Measurements from ENCODE around the gene SPTBN1.

The SPTBN1 gene

GRCh38 chr2:54651291-54651690, 195.2 kb downstream of the SPTBN1 start:
- Histone ChIP-seq H3K36me3 (ENCODE audit: control insufficient read depth in 1 of 2, insufficient read depth in 2 of 2, low read length in 2 of 2) (peaks cover 29 to 56% of the 10 kb centered on the region in 2 experiments), H3K79me2 (ENCODE audit: control insufficient read depth, insufficient read depth, low read length, poor library complexity) (no peaks in the 10 kb centered on the region), H2AFZ (ENCODE audit: insufficient read depth, low read length, poor library complexity) (no peak overlapping the region), H3K14ac (ENCODE audit: low read length) (no peak overlapping the region), H2BK120ac (ENCODE audit: insufficient read depth, low read length, poor library complexity) (no peak overlapping the region), H3K18ac (ENCODE audit: low read length) (no peak overlapping the region), H3K4me1 (ENCODE audit: control insufficient read depth in 1 of 2, insufficient read depth in 2 of 2, low read length in 2 of 2) (peaks cover 5 to 11% of the 10 kb centered on the region in 2 experiments), H3K4me3 (ENCODE audit: low read depth, low read length) (no peak overlapping the region), H3K79me1 (ENCODE audit: low read length) (peaks cover 3% of the 10 kb centered on the region), H4K8ac (ENCODE audit: low read depth, low read length) (no peak overlapping the region), H4K12ac (ENCODE audit: low read depth, low read length) (no peak overlapping the region), H3K4ac (ENCODE audit: low read depth, low read length) (no peak overlapping the region), H3K27ac (ENCODE audit: low read depth, low read length) (no peak overlapping the region), H3K23ac (ENCODE audit: low read length) (no peak overlapping the region), H3K4me2 (ENCODE audit: low read length) (no peak overlapping the region), H3K9me3 (ENCODE audit: insufficient read depth, low read depth, low read length) (no peaks in the 10 kb centered on the region), H2BK12ac (ENCODE audit: low read length) (no peak overlapping the region), H2AK5ac (ENCODE audit: low read length) (no peak overlapping the region), H3K27me3 (ENCODE audit: insufficient read depth, low read length) (no peaks in the 10 kb centered on the region), H4K91ac (ENCODE audit: low read depth, low read length) (no peak overlapping the region), H3K9ac (ENCODE audit: low read length) (no peak overlapping the region), H2BK5ac (ENCODE audit: low read depth, low read length, poor library complexity) (no peak overlapping the region)
- DNase-seq: no peak
- no CpG with 5 or more reads among the region's 5 CpGs for WGBS (ENCODE audit: extremely low coverage, insufficient coverage, insufficient read length)

GRCh38 chr2:54652540-54652939, 196.4 kb downstream of the SPTBN1 start:
- no peaks in the 10 kb centered on the region for H3K79me1 ChIP-seq (ENCODE audit: low read length)
- H3K36me3 ChIP-seq (ENCODE audit: control insufficient read depth in 1 of 2, insufficient read depth in 2 of 2, low read length in 2 of 2): peaks cover 30 to 54% of the 10 kb centered on the region in 2 experiments
- H3K14ac ChIP-seq (ENCODE audit: low read length): no peak overlapping the region
- no peak overlapping the region for H4K8ac ChIP-seq (ENCODE audit: low read depth, low read length)
- peaks cover 0 to 6% of the 10 kb centered on the region in 2 experiments for H3K4me1 ChIP-seq (ENCODE audit: control insufficient read depth in 1 of 2, insufficient read depth in 2 of 2, low read length in 2 of 2)
- H3K4ac ChIP-seq (ENCODE audit: low read depth, low read length): no peak overlapping the region
- H4K12ac ChIP-seq (ENCODE audit: low read depth, low read length): no peak overlapping the region
- H3K79me2 ChIP-seq (ENCODE audit: control insufficient read depth, insufficient read depth, low read length, poor library complexity): no peaks in the 10 kb centered on the region
- no peaks in the 10 kb centered on the region for H3K9me3 ChIP-seq (ENCODE audit: insufficient read depth, low read depth, low read length)
- no peak overlapping the region for H2BK12ac ChIP-seq (ENCODE audit: low read length)
- no peak overlapping the region for H3K4me3 ChIP-seq (ENCODE audit: low read depth, low read length)
- H3K27ac ChIP-seq (ENCODE audit: low read depth, low read length): no peak overlapping the region
- H3K23ac ChIP-seq (ENCODE audit: low read length): no peak overlapping the region
- no CpG with 5 or more reads among the region's 1 CpG for WGBS (ENCODE audit: extremely low coverage, insufficient coverage, insufficient read length)
- H3K18ac ChIP-seq (ENCODE audit: low read length): no peak overlapping the region
- DNase-seq: no peak
- H2BK5ac ChIP-seq (ENCODE audit: low read depth, low read length, poor library complexity): no peak overlapping the region
- no peak overlapping the region for H2AK5ac ChIP-seq (ENCODE audit: low read length)
- H2BK120ac ChIP-seq (ENCODE audit: insufficient read depth, low read length, poor library complexity): no peak overlapping the region
- no peak overlapping the region for H4K91ac ChIP-seq (ENCODE audit: low read depth, low read length)
- no peak overlapping the region for H3K4me2 ChIP-seq (ENCODE audit: low read length)
- no peak overlapping the region for H2AFZ ChIP-seq (ENCODE audit: insufficient read depth, low read length, poor library complexity)
- no peaks in the 10 kb centered on the region for H3K27me3 ChIP-seq (ENCODE audit: insufficient read depth, low read length)
- no peak overlapping the region for H3K9ac ChIP-seq (ENCODE audit: low read length)

- Histone ChIP-seq H2AK5ac (ENCODE audit: low read length) (no peak overlapping the region), H3K79me2 (ENCODE audit: control insufficient read depth, insufficient read depth, low read length, poor library complexity) (no peaks in the 10 kb centered on the region), H2BK5ac (ENCODE audit: low read depth, low read length, poor library complexity) (no peak overlapping the region), H2BK120ac (ENCODE audit: insufficient read depth, low read length, poor library complexity) (no peak overlapping the region), H4K12ac (ENCODE audit: low read depth, low read length) (no peak overlapping the region), H2AFZ (ENCODE audit: insufficient read depth, low read length, poor library complexity) (no peak overlapping the region), H3K4me2 (ENCODE audit: low read length) (no peak overlapping the region), H4K91ac (ENCODE audit: low read depth, low read length) (no peak overlapping the region), H3K9me3 (ENCODE audit: insufficient read depth, low read depth, low read length) (no peaks in the 10 kb centered on the region), H3K18ac (ENCODE audit: low read length) (peak overlapping the region; percentile 22), H3K23ac (ENCODE audit: low read length) (no peak overlapping the region), H4K8ac (ENCODE audit: low read depth, low read length) (no peak overlapping the region), H3K36me3 (ENCODE audit: control insufficient read depth in 1 of 2, insufficient read depth in 2 of 2, low read length in 2 of 2) (peaks cover 29 to 51% of the 10 kb centered on the region in 2 experiments), H3K9ac (ENCODE audit: low read length) (no peak overlapping the region), H3K4me1 (ENCODE audit: control insufficient read depth in 1 of 2, insufficient read depth in 2 of 2, low read length in 2 of 2) (peaks cover 6 to 12% of the 10 kb centered on the region in 2 experiments), H3K4me3 (ENCODE audit: low read depth, low read length) (no peak overlapping the region), H2BK12ac (ENCODE audit: low read length) (no peak overlapping the region), H3K4ac (ENCODE audit: low read depth, low read length) (no peak overlapping the region), H3K27ac (ENCODE audit: low read depth, low read length) (no peak overlapping the region), H3K27me3 (ENCODE audit: insufficient read depth, low read length) (no peaks in the 10 kb centered on the region), H3K14ac (ENCODE audit: low read length) (no peak overlapping the region), H3K79me1 (ENCODE audit: low read length) (peaks cover 4% of the 10 kb centered on the region)
- no CpG with 5 or more reads among the region's 26 CpGs for WGBS (ENCODE audit: extremely low coverage, insufficient coverage, insufficient read length)
- no peak for DNase-seq
Observed at GRCh38 chr2:54653572-54654204, 197.6 kb downstream of the SPTBN1 start.

GRCh38 chr2:54655046-54655809, 199.1 kb downstream of the SPTBN1 start:
- H2AFZ ChIP-seq (ENCODE audit: insufficient read depth, low read length, poor library complexity): no peak overlapping the region
- no peak overlapping the region for H2BK5ac ChIP-seq (ENCODE audit: low read depth, low read length, poor library complexity)
- H4K8ac ChIP-seq (ENCODE audit: low read depth, low read length): no peak overlapping the region
- no peaks in the 10 kb centered on the region for H3K27me3 ChIP-seq (ENCODE audit: insufficient read depth, low read length)
- no peak overlapping the region for H3K4me2 ChIP-seq (ENCODE audit: low read length)
- H3K36me3 ChIP-seq (ENCODE audit: control insufficient read depth in 1 of 2, insufficient read depth in 2 of 2, low read length in 2 of 2): peaks cover 19 to 44% of the 10 kb centered on the region in 2 experiments
- no peak overlapping the region for H3K4ac ChIP-seq (ENCODE audit: low read depth, low read length)
- no peaks in the 10 kb centered on the region for H3K9me3 ChIP-seq (ENCODE audit: insufficient read depth, low read depth, low read length)
- H2BK120ac ChIP-seq (ENCODE audit: insufficient read depth, low read length, poor library complexity): no peak overlapping the region
- no CpG with 5 or more reads among the region's 14 CpGs for WGBS (ENCODE audit: extremely low coverage, insufficient coverage, insufficient read length)
- H3K4me3 ChIP-seq (ENCODE audit: low read depth, low read length): no peak overlapping the region
- no peak for DNase-seq
- H3K4me1 ChIP-seq (ENCODE audit: control insufficient read depth in 1 of 2, insufficient read depth in 2 of 2, low read length in 2 of 2): peaks cover 9 to 18% of the 10 kb centered on the region in 2 experiments
- H3K14ac ChIP-seq (ENCODE audit: low read length): no peak overlapping the region
- H3K27ac ChIP-seq (ENCODE audit: low read depth, low read length): no peak overlapping the region
- no peak overlapping the region for H3K9ac ChIP-seq (ENCODE audit: low read length)
- H3K79me2 ChIP-seq (ENCODE audit: control insufficient read depth, insufficient read depth, low read length, poor library complexity): peaks cover 2% of the 10 kb centered on the region
- peaks cover 8% of the 10 kb centered on the region for H3K79me1 ChIP-seq (ENCODE audit: low read length)
- H4K12ac ChIP-seq (ENCODE audit: low read depth, low read length): no peak overlapping the region
- H2BK12ac ChIP-seq (ENCODE audit: low read length): no peak overlapping the region
- no peak overlapping the region for H2AK5ac ChIP-seq (ENCODE audit: low read length)
- no peak overlapping the region for H3K18ac ChIP-seq (ENCODE audit: low read length)
- no peak overlapping the region for H4K91ac ChIP-seq (ENCODE audit: low read depth, low read length)
- H3K23ac ChIP-seq (ENCODE audit: low read length): no peak overlapping the region
